Chondrocyte (in vitro differentiated cells): ENCODE results near the gene IFFO2. TPM values are rescaled to one million over a fixed set of nuclear protein-coding genes. Genes with fewer than 3 reads are reported as not detected.
A peak's percentile ranks its signal among the peaks of the same experiment; 100 is the strongest.

Source experiments
- DNase-seq: peaks from one replicate; pipeline ENCODE4 v3.0.0; 2021; ENCODE audit warnings: mixed read lengths, low spot score
- H3K27ac Mint-ChIP-seq: one replicate; pipeline ENCODE4 v1.8.0; 2021; ENCODE audit warnings: mild to moderate bottlenecking, moderate library complexity, mixed read lengths; ENCODE audit not compliant: unreplicated experiment
- H3K27me3 Mint-ChIP-seq: 2 replicates; pipeline ENCODE4 v1.8.0; 2021; ENCODE audit warnings: low read depth, mixed read lengths
- H3K36me3 Mint-ChIP-seq: 2 replicates; pipeline ENCODE4 v1.8.0; 2021; ENCODE audit warnings: low read depth, mixed read lengths
- H3K4me1 Mint-ChIP-seq: 2 replicates; pipeline ENCODE4 v1.8.0; 2021; ENCODE audit warnings: low read depth, mild to moderate bottlenecking, mixed read lengths
- H3K4me3 Mint-ChIP-seq: one replicate; pipeline ENCODE4 v1.8.0; 2021; ENCODE audit warnings: mild to moderate bottlenecking, moderate library complexity, mixed read lengths; ENCODE audit not compliant: unreplicated experiment
- H3K9me3 Mint-ChIP-seq: 2 replicates; pipeline ENCODE4 v1.8.0; 2021; ENCODE audit warnings: low read depth, mixed read lengths
- total RNA-seq: library from RNA; stranded (reverse); gene quantifications from 3 replicates; pipeline ENCODE4 v1.2.1, GENCODE V29; 2021
- TF ChIP-seq, protein P1 (sequence below): fragments of 200-600 bp; sonication (generic); IDR thresholded peaks from 2 replicates; pipeline ENCODE4 v1.5.0; 2021; ENCODE audit warnings: antibody characterized with exemption, mild to moderate bottlenecking, moderate library complexity

Gene IFFO2
- total RNA-seq, 1 donor from 2014 or later: 18.9 TPM

DNA sequence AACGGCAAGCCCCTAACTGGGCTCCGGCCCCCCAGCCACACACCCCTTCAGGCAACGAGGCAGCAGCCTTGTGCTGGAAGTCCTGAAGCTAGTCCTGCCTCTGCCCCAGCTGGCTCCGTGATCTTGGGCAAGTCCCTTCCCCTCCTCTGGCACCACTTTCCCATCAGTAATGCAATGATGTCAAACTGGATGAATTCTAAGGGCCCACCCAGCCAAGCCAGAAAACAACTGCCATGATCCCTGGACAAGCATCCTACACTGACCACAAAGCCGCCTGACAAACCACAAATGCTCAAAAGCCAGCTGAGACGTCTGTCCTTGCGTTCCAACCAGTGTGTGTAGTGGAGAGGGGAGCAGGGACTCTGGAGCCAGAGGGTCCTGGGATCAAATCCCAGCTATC is 26.8 kb downstream of the IFFO2 start:
- H3K9me3 Mint-ChIP-seq: no peaks in the 10 kb centered on the region
- peaks cover 55% of the 10 kb centered on the region for H3K4me1 Mint-ChIP-seq
- no peak overlapping the region for H3K4me3 Mint-ChIP-seq
- TF ChIP-seq, protein P1, sequence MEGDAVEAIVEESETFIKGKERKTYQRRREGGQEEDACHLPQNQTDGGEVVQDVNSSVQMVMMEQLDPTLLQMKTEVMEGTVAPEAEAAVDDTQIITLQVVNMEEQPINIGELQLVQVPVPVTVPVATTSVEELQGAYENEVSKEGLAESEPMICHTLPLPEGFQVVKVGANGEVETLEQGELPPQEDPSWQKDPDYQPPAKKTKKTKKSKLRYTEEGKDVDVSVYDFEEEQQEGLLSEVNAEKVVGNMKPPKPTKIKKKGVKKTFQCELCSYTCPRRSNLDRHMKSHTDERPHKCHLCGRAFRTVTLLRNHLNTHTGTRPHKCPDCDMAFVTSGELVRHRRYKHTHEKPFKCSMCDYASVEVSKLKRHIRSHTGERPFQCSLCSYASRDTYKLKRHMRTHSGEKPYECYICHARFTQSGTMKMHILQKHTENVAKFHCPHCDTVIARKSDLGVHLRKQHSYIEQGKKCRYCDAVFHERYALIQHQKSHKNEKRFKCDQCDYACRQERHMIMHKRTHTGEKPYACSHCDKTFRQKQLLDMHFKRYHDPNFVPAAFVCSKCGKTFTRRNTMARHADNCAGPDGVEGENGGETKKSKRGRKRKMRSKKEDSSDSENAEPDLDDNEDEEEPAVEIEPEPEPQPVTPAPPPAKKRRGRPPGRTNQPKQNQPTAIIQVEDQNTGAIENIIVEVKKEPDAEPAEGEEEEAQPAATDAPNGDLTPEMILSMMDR: no peak
- peaks cover 1% of the 10 kb centered on the region for H3K36me3 Mint-ChIP-seq
- no peaks in the 10 kb centered on the region for H3K27me3 Mint-ChIP-seq
- H3K27ac Mint-ChIP-seq: no peak overlapping the region
- DNase-seq: no peak

DNA sequence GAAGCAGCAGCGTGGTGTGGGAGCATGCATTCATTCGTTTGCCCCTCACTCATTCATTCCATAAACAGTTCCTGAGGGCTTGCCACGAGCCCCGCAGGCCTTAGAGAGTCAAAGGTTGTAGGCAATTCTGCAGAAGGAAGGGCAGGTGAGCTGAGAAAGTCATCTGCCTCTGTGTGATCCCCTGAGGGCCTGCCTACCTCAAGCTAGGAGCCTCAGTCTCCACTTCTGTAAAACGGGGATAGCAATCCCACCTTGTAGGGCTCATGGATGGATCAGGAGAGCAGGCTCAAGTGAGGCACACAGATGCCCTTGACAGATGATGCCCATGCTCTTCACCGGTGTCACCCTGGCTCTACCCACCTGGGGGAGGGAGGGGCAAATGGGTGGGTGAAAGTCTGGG is 27.5 kb downstream of the IFFO2 start:
- Mint-ChIP-seq H3K4me3 (no peak overlapping the region), H3K36me3 (peaks cover 1% of the 10 kb centered on the region), H3K27ac (no peak overlapping the region), H3K9me3 (no peaks in the 10 kb centered on the region), H3K4me1 (peaks cover 62% of the 10 kb centered on the region), H3K27me3 (no peaks in the 10 kb centered on the region)
- no peak for DNase-seq
- TF ChIP-seq, protein P1: no peak

DNA sequence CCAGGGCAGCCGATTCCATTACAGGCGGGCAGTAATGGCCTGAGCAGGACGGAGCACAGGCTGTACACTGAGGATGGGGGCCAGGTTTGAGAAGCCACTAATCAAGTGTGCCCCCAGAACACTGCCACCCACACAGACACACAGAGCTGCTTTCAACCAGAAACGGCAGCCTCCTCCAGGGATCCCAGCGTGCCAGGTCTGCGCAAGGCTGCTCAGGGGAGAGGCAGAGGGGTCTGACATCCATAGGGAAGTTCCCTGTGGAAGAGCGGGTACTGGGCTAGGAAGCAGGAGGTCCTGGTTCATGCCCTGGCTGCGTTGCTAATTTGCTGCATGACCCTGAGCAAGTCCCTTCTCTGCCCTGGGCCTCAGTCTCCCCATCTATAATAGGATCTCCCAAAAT is 28.1 kb downstream of the IFFO2 start:
- TF ChIP-seq, protein P1: no peak
- no peak overlapping the region for H3K27ac Mint-ChIP-seq
- peaks cover 67% of the 10 kb centered on the region for H3K4me1 Mint-ChIP-seq
- H3K4me3 Mint-ChIP-seq: no peak overlapping the region
- no peaks in the 10 kb centered on the region for H3K9me3 Mint-ChIP-seq
- DNase-seq: no peak
- peaks cover 1% of the 10 kb centered on the region for H3K36me3 Mint-ChIP-seq
- no peaks in the 10 kb centered on the region for H3K27me3 Mint-ChIP-seq

DNA sequence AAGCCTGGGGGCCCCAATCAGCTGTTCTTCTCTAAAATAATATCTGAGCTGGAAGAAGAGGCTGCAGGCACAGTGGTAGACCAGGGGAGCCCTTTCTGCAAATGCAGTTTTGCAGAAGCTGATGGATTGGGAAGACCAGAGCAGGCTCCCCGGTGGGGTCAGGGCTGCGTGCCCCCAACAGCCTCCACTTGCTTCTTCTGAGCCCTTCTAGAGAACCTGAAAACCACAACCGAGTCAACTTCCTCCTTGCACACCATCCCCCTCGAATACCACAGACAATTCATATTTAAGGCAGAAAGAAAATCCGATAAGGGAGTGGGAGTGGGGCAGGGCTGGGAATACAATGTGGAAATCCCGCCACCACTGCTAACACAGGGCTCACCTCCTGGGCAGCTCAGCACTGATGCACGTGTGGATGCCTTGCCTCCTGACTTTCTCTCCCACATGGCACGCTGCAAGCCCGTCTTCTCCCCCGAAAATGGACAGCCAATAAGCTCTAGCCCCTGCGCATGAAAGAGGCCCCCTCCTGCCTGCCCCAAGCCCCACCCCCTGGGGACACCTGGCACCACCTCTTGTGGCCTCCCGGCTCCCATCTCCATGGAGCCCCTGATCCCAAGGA is 28.7 kb downstream of the IFFO2 start:
- peaks cover 1% of the 10 kb centered on the region for H3K36me3 Mint-ChIP-seq
- peaks cover 70% of the 10 kb centered on the region for H3K4me1 Mint-ChIP-seq
- DNase-seq: no peak
- no peaks in the 10 kb centered on the region for H3K9me3 Mint-ChIP-seq
- no peak overlapping the region for H3K4me3 Mint-ChIP-seq
- H3K27me3 Mint-ChIP-seq: no peaks in the 10 kb centered on the region
- TF ChIP-seq, protein P1: no peak
- peak overlapping the region; percentile 76 for H3K27ac Mint-ChIP-seq

DNA sequence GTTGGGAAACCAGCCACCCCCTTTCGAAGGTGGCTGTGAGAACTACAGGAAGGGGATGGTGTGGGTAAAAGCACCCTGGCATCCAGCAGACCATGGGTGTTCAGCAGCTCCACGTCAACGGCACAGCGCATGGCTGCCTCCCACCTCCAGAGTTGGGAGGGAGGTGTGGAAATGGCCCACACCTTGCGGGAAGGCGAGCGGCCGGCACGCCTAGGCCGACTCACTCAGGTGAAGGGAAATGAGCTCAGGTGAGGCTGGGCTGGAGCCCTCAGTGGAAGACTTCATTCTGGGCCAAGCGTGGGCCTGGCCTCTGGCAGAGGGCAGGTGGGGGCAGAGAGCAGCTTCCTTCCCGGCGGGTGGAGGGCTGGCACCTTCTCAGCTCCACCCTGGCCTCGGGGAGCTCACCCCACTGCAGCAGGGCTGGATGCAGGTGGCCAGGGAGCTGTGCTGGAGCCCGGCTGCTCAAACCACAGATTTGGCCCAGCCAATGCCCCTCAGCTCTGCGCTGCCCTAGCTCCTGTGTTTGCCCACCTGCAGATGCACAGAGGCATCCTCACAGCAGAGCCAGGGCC is 29.3 kb downstream of the IFFO2 start:
- TF ChIP-seq, protein P1: no peak
- Mint-ChIP-seq H3K9me3 (no peaks in the 10 kb centered on the region), H3K4me3 (peak overlapping the region; percentile 6), H3K27ac (peak overlapping the region; percentile 94), H3K27me3 (no peaks in the 10 kb centered on the region), H3K36me3 (peaks cover 1% of the 10 kb centered on the region), H3K4me1 (peaks cover 70% of the 10 kb centered on the region)
- no peak for DNase-seq
